ENCODE data around the gene PRR18.

PRR18 gene

DNA sequence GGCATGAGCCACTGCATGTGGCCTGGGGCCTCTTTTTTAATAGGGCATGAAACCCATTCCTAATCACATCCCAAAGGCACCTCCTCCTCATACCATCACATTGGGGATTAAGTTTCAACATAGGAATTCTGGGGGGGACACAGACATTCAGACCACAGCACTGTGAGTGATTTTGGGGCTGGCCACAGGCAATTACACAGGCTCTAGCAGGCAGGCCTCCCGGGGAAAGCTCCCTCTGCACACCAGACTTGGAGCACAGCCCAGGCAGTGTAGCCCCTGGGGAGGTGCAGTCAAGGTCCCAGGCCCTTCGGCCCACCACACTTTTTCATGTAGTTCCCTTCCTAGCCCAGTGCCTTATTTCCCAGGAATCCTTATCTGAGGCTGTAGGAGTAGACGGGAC lies 28.7 kb upstream of the PRR18 start:
- H3K4me2 ChIP-seq (ENCODE audit: insufficient read depth, low read length), result peak overlapping the region; percentile 29; the same call in 1 of the 2 replicates
- no peak for ATAC-seq (ENCODE audit: insufficient read depth, low read depth)
- no peak for DNase-seq
- no peak overlapping the region for H3K4me3 ChIP-seq (ENCODE audit: low read depth in 1 of 2, low read length in 2 of 2)
- peaks cover 100% of the 10 kb centered on the region for H3K79me2 ChIP-seq (ENCODE audit: insufficient read depth, low read length)
- peaks cover 97% of the 10 kb centered on the region for H3K4me1 ChIP-seq (ENCODE audit: insufficient read depth, low read length)
- TF ChIP-seq, protein P1, sequence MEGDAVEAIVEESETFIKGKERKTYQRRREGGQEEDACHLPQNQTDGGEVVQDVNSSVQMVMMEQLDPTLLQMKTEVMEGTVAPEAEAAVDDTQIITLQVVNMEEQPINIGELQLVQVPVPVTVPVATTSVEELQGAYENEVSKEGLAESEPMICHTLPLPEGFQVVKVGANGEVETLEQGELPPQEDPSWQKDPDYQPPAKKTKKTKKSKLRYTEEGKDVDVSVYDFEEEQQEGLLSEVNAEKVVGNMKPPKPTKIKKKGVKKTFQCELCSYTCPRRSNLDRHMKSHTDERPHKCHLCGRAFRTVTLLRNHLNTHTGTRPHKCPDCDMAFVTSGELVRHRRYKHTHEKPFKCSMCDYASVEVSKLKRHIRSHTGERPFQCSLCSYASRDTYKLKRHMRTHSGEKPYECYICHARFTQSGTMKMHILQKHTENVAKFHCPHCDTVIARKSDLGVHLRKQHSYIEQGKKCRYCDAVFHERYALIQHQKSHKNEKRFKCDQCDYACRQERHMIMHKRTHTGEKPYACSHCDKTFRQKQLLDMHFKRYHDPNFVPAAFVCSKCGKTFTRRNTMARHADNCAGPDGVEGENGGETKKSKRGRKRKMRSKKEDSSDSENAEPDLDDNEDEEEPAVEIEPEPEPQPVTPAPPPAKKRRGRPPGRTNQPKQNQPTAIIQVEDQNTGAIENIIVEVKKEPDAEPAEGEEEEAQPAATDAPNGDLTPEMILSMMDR (IDR thresholded peaks at IDR 0.05; ENCODE audit: borderline replicate concordance, extremely low read depth, low read length, poor library complexity, severe bottlenecking), result no peak
- TF ChIP-seq EZH2 (IDR thresholded peaks at IDR 0.05; ENCODE audit: borderline replicate concordance, low read depth, low read length, severe bottlenecking), result no peak
- no peak overlapping the region for H2AFZ ChIP-seq (ENCODE audit: low read depth, low read length)
- peaks cover 58% of the 10 kb centered on the region for H4K20me1 ChIP-seq (ENCODE audit: insufficient read depth, low read length)
- H3K27ac ChIP-seq (ENCODE audit: low read length), result no peak overlapping the region
- H3K9ac ChIP-seq (ENCODE audit: low read depth, low read length), result no peak overlapping the region
- no peaks in the 10 kb centered on the region for H3K9me3 ChIP-seq (ENCODE audit: insufficient read depth, low read length, severe bottlenecking)
- H3K27me3 ChIP-seq (ENCODE audit: insufficient read depth, low read length, poor library complexity), result no peaks in the 10 kb centered on the region
- peaks cover 60% of the 10 kb centered on the region for H3K36me3 ChIP-seq (ENCODE audit: insufficient read depth, low read length)

DNA sequence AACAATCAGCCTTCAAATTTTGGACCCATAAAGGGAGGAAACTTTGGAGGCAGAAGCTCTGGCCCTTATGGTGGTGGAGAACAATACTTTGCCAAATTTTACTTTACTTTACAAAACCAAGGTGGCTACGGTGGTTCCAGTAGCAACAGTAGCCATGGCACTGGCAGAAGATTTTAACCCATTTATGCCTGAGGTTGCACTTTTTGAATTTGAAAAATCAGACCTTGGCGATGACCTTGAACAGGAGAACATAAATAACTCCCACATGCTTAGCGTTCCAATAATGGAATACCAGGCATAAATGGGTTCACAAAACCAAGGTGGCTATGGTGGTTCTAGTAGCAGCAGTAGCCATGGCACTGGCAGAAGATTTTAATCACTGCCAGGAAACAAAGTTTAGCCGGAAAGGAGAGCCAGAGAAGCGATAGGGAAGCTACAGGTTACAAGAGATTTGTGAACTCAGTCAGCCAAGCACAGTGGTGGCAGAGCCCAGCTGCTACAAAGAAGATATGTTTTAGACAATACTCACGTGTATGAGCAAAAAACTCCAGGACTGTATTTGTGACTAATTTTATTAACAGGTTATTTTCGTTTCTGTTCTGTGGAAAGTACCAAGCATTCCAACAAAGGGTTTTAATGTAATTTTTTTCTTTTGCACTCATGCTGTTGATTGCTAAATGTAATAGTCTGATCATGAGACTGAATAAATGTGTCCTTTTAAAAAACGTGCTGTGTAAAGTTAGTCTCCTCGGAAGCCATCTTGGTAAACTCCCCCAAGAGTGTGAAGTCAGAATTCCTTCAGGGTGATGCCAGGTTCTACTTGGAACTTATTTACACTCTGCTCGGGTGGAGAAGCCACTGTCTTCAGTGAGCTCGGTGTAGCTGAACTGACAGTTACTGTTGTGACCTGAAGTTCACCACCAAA lies 27.4 kb upstream of the PRR18 start:
- Histone ChIP-seq H3K9ac (ENCODE audit: low read depth, low read length) (no peak overlapping the region), H3K9me3 (ENCODE audit: insufficient read depth, low read length, severe bottlenecking) (no peaks in the 10 kb centered on the region), H3K4me1 (ENCODE audit: insufficient read depth, low read length) (peaks cover 88% of the 10 kb centered on the region), H3K27me3 (ENCODE audit: insufficient read depth, low read length, poor library complexity) (no peaks in the 10 kb centered on the region), H3K4me3 (ENCODE audit: low read depth in 1 of 2, low read length in 2 of 2) (no peak overlapping the region), H2AFZ (ENCODE audit: low read depth, low read length) (no peak overlapping the region), H3K27ac (ENCODE audit: low read length) (peak overlapping the region; percentile 90), H4K20me1 (ENCODE audit: insufficient read depth, low read length) (peaks cover 57% of the 10 kb centered on the region), H3K36me3 (ENCODE audit: insufficient read depth, low read length) (peaks cover 58% of the 10 kb centered on the region), H3K4me2 (ENCODE audit: insufficient read depth, low read length) (no peak overlapping the region), H3K79me2 (ENCODE audit: insufficient read depth, low read length) (peaks cover 100% of the 10 kb centered on the region)
- ATAC-seq (ENCODE audit: insufficient read depth, low read depth) (no peak), DNase-seq (no peak)
- TF ChIP-seq EZH2 (IDR thresholded peaks at IDR 0.05; ENCODE audit: borderline replicate concordance, low read depth, low read length, severe bottlenecking), result no peak
- TF ChIP-seq, protein P1 (IDR thresholded peaks at IDR 0.05; ENCODE audit: borderline replicate concordance, extremely low read depth, low read length, poor library complexity, severe bottlenecking), result no peak

DNA sequence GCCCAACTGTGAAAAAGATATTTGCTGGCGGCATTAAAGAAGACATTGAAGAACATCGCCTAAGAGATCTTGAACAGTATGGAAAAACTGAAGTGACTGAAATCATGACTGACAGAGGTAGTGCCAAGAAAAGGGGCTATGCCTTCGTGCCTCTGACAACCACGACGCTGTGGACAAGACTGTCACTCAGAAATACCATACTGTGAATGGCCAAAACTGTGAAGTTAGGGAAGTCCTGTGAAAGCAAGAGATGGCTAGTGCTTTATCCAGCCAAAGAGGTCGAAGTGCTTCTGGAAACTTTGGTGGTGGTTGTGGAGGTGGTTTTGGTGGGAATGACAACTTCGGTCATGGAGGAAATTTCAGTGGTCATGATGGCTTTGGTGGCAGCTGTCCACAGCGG lies 26.7 kb upstream of the PRR18 start:
- peaks cover 52% of the 10 kb centered on the region for H4K20me1 ChIP-seq (ENCODE audit: insufficient read depth, low read length)
- H3K4me3 ChIP-seq (ENCODE audit: low read depth in 1 of 2, low read length in 2 of 2), result no peak overlapping the region
- peak overlapping the region; percentile 8; the same call in 1 of the 2 replicates for H3K4me2 ChIP-seq (ENCODE audit: insufficient read depth, low read length)
- peak overlapping the region; percentile 90 for H3K27ac ChIP-seq (ENCODE audit: low read length)
- H3K9me3 ChIP-seq (ENCODE audit: insufficient read depth, low read length, severe bottlenecking), result no peaks in the 10 kb centered on the region
- no peak overlapping the region for H3K9ac ChIP-seq (ENCODE audit: low read depth, low read length)
- TF ChIP-seq EZH2 (IDR thresholded peaks at IDR 0.05; ENCODE audit: borderline replicate concordance, low read depth, low read length, severe bottlenecking), result no peak
- TF ChIP-seq, protein P1 (IDR thresholded peaks at IDR 0.05; ENCODE audit: borderline replicate concordance, extremely low read depth, low read length, poor library complexity, severe bottlenecking), result no peak
- H3K27me3 ChIP-seq (ENCODE audit: insufficient read depth, low read length, poor library complexity), result no peaks in the 10 kb centered on the region
- no peak overlapping the region for H2AFZ ChIP-seq (ENCODE audit: low read depth, low read length)
- ATAC-seq (ENCODE audit: insufficient read depth, low read depth), result no peak
- H3K36me3 ChIP-seq (ENCODE audit: insufficient read depth, low read length), result peaks cover 56% of the 10 kb centered on the region
- peaks cover 81% of the 10 kb centered on the region for H3K4me1 ChIP-seq (ENCODE audit: insufficient read depth, low read length)
- peaks cover 100% of the 10 kb centered on the region for H3K79me2 ChIP-seq (ENCODE audit: insufficient read depth, low read length)
- DNase-seq, result no peak
